Lower leg skin (tissue), 4 donors: ENCODE results near the gene RMDN3. TPM values are rescaled to one million over a fixed set of nuclear protein-coding genes. Genes with fewer than 3 reads are reported as not detected.

Experiments used
- DNase-seq, 2 donors: peaks; one replicate each; pipeline ENCODE4 v3.0.0-alpha.2; 2019; ENCODE audit warnings: low spot score in 2 of 2
- H3K4me3 ChIP-seq: fragments of 200-600 bp; sonication (generic); 2 replicates; pipeline ENCODE4 v1.5.1; 2017; ENCODE audit warnings: mild to moderate bottlenecking, low read depth; ENCODE audit not compliant: poor library complexity, severe bottlenecking
- CTCF ChIP-seq, 3 donors: fragments of 450-650 bp; IDR thresholded peaks; one replicate each; pipeline ENCODE4 v1.5.1; 2016; ENCODE audit warnings: antibody characterized with exemption in 3 of 3, mild to moderate bottlenecking in 3 of 3, moderate library complexity in 2 of 3
- POLR2A ChIP-seq, 2 donors: fragments of 450-650 bp; IDR thresholded peaks; one replicate each; pipeline ENCODE4 v1.6.1; 2016 to 2017; ENCODE audit warnings: antibody characterized with exemption in 2 of 2, mild to moderate bottlenecking in 1 of 2, moderate library complexity in 1 of 2
- WGBS, 2 donors: methylation state at CpG; one replicate each; pipeline ENCODE4 v1.1.5; 2018; 5-methylcytosine and 5-hydroxymethylcytosine counted together
- intact Hi-C: fragments of 100-400 bp; cut with DNase I; formaldehyde crosslinking; loops from one replicate; pipeline ENCODE4 v1.15.0; 2023; ENCODE audit warnings: low total_unique reads
- total RNA-seq, 4 donors: library from RNA; depleted of rRNA; stranded (reverse); fragments of >200 nt; gene quantifications; one replicate each; pipeline ENCODE4 v1.1.0, GENCODE V29; 2016

RMDN3 gene
- total RNA-seq, 4 donors from 2014 or later: 19.1 to 40.2 (median 32.3) TPM

DNA sequence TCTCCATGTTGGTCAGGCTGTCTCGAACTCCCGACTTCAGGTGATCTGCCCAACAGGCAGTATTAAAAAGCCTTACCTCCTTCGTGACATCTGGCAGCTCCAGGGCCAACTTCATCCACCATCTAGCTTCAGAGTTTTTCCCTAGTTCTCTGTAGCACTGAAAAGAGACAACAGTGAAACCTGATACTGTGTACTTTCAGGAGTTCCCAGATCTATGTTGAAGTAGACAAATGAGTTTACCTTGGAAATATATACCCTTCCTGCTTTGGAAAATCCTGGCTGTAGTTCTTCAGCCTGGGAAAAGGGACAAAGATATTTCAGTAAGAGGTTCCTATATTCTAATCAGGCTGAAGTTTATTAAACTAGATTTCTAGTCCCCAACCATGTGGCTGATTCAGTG, 18.0 kb downstream of the RMDN3 start:
- TF ChIP-seq CTCF (IDR thresholded peaks at IDR 0.05): no peak
- TF ChIP-seq POLR2A (IDR thresholded peaks at IDR 0.05): no peak
- no peak overlapping the region for H3K4me3 ChIP-seq
- WGBS, 2 donors: 88 to 96% methylated on average over 3 of the region's 3 CpGs
- no peak for DNase-seq
- intact Hi-C loops: no loop called here

DNA sequence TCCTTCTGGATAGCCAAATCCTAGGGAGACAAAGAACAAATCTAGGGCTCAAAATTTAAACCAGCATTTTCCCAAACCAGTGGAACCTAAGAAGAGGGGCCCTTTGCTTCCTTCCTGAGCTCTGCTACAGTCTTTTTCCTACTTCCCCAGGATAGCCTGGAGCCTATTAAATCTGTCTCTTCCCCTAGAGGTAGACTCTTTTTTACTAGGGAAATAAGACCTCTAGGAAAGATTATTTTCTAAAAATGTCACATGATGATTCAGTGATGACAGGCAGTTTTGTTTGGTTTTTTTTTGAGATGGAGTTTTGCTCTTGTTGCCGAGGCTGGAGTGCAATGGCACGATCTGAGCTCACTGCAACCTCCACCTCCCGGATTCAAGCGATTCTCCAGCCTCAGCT, 18.5 kb downstream of the RMDN3 start:
- intact Hi-C loops: no loop called here
- TF ChIP-seq POLR2A (IDR thresholded peaks at IDR 0.05) (no peak), CTCF (IDR thresholded peaks at IDR 0.05) (no peak)
- 90 to 95% methylated on average over 4 of the region's 4 CpGs for WGBS, 2 donors

DNA sequence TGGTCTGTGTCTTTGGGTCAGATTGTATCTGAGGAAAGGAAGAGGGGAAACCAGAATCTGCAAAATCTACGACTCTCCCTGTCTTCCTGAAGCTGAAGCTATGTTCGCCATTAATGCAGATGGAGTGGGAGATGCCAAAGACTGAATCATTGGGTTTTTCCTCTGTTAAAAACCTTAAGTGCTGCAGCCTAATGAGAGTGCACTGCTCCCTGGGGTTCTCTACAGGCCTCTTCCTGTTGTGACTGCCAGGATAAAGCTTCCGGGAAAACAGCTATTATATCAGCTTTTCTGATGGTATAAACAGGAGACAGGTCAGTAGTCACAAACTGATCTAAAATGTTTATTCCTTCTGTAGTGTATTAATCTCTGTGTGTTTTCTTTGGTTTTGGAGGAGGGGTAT, 24.0 kb downstream of the RMDN3 start:
- 63 to 78% methylated on average over 3 of the region's 3 CpGs for WGBS, 2 donors
- intact Hi-C loops: no loop called here
- DNase-seq: no peak
- no peak overlapping the region for H3K4me3 ChIP-seq
- no peak for TF ChIP-seq CTCF (IDR thresholded peaks at IDR 0.05)

More for the DNA sequence above, 18.5 kb downstream of the RMDN3 start:
- H3K4me3 ChIP-seq: no peak overlapping the region
- no peak for DNase-seq

DNA sequence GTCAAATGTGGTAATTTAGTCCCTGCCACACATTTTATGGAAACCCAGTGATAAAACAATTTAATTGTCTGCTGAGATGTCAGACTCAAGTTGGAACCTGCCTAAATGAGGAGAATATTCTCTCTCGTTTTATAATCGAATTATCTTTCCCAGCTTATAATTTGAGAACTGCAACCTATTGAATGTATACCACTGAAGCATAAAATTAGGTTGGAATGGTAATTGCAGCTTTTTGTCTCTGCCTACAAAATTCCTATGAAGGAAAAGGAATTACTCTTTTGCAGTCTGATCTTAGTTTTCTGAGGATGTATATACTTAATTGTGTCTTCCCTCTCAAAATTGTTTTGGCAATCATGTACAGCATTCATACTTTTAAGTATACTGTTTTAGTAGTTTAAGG, 31.1 kb downstream of the RMDN3 start:
- no peak overlapping the region for H3K4me3 ChIP-seq
- intact Hi-C loops: no loop called here
- 52% methylated on average over 2 of the region's 2 CpGs for WGBS, 2 donors
- TF ChIP-seq POLR2A (IDR thresholded peaks at IDR 0.05) (no peak), CTCF (IDR thresholded peaks at IDR 0.05) (no peak)
- no peak for DNase-seq

GRCh38 chr15:40722934-40723333, 32.1 kb downstream of the RMDN3 start:
- intact Hi-C loops: no loop called here
- WGBS, 2 donors: 95% methylated on average over 2 of the region's 2 CpGs
- no peak for DNase-seq

More at GRCh38 chr15:40722934-40723333, 32.1 kb downstream of the RMDN3 start:
- TF ChIP-seq CTCF (IDR thresholded peaks at IDR 0.05): no peak
- TF ChIP-seq POLR2A (IDR thresholded peaks at IDR 0.05): no peak
- no peak overlapping the region for H3K4me3 ChIP-seq
